Measurements from ENCODE around the gene PCSK6.

PCSK6 gene

DNA sequence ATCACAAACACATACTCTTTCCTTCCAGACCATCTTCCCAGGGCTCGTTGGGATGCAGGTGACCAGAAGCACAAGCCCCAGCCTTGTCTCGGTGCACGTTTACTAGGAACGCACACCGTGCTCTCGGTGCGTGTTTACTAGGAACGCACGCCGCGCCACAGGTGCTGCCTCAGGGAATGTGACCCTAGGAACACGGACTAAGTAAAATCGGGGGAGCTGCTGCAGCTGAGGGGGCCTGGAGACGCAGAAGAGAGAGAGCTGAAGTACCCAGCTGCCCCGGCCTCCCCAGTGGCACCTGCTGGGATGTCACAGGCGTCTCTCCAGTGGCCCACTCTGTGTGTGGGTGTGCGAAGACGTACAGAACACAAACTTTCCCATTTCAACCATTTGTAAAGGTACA lies 103.5 kb downstream of the PCSK6 start:
- TF ChIP-seq ZNF384 (IDR thresholded peaks at IDR 0.05) (no peak), L3MBTL2 (conservative IDR thresholded peaks at IDR 0.05) (no peak), ARNT (IDR thresholded peaks at IDR 0.05) (no peak), ELF4 (IDR thresholded peaks at IDR 0.05) (no peak), FOXK2 (IDR thresholded peaks at IDR 0.05) (no peak), SP1 (IDR thresholded peaks at IDR 0.05) (no peak), FOXA1 (IDR thresholded peaks at IDR 0.05) (no peak), SUZ12 (IDR thresholded peaks at IDR 0.05) (no peak), CTBP1 (IDR thresholded peaks at IDR 0.05; ENCODE audit: borderline replicate concordance) (no peak), TARDBP (IDR thresholded peaks at IDR 0.05) (no peak), BHLHE40 (IDR thresholded peaks at IDR 0.05; ENCODE audit: borderline replicate concordance) (no peak), PKNOX1 (IDR thresholded peaks at IDR 0.05) (no peak), LEF1 (IDR thresholded peaks at IDR 0.05; ENCODE audit: borderline replicate concordance) (no peak), HDGF (IDR thresholded peaks at IDR 0.05; ENCODE audit: borderline replicate concordance) (no peak), FOXM1 (IDR thresholded peaks at IDR 0.05; ENCODE audit: borderline replicate concordance) (no peak), NFRKB (IDR thresholded peaks at IDR 0.05) (no peak)
- no peak for DNase-seq (ENCODE audit: extremely low spot score)
- POLR2A ChIA-PET: no interaction called here
- CTCF ChIA-PET: no interaction called here

DNA sequence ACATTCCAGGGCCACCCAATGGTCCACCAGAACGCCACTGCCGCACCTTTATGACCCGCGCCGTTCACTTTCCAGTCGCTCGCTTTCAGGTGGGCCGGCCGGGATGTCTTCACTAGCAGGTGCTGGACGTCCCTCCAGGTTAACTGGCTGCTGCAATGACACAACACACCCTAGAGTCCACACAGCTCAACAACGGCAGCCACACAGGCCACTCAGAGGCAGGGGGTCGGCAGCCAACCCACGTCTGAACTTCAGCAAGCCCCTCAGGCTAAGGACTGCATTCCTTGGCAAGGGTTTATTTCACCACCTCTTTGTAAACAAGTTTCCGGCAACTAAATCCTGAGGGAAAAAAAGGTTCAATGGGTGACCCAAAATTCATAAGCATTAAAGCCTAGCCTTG lies 105.2 kb downstream of the PCSK6 start:
- DNase-seq (ENCODE audit: extremely low spot score): no peak
- TF ChIP-seq FOXA1 (IDR thresholded peaks at IDR 0.05): no peak
- no peak for TF ChIP-seq SUZ12 (IDR thresholded peaks at IDR 0.05)
- TF ChIP-seq L3MBTL2 (conservative IDR thresholded peaks at IDR 0.05): no peak
- no peak for TF ChIP-seq HDGF (IDR thresholded peaks at IDR 0.05; ENCODE audit: borderline replicate concordance)
- TF ChIP-seq BHLHE40 (IDR thresholded peaks at IDR 0.05; ENCODE audit: borderline replicate concordance): no peak
- TF ChIP-seq NFRKB (IDR thresholded peaks at IDR 0.05): no peak
- no peak for TF ChIP-seq FOXM1 (IDR thresholded peaks at IDR 0.05; ENCODE audit: borderline replicate concordance)
- no peak for TF ChIP-seq TARDBP (IDR thresholded peaks at IDR 0.05)
- no peak for TF ChIP-seq FOXK2 (IDR thresholded peaks at IDR 0.05)
- ChIA-PET POLR2A (no interaction called here), CTCF (no interaction called here)

GRCh38 chr15:101382544-101382943 lies 107.0 kb downstream of the PCSK6 start:
- ChIA-PET CTCF (no interaction called here), POLR2A (no interaction called here)
- TF ChIP-seq TARDBP (IDR thresholded peaks at IDR 0.05) (no peak), ARNT (IDR thresholded peaks at IDR 0.05) (no peak), BHLHE40 (IDR thresholded peaks at IDR 0.05; ENCODE audit: borderline replicate concordance) (no peak), L3MBTL2 (conservative IDR thresholded peaks at IDR 0.05) (no peak), SUZ12 (IDR thresholded peaks at IDR 0.05) (no peak), HDGF (IDR thresholded peaks at IDR 0.05; ENCODE audit: borderline replicate concordance) (no peak), NFRKB (IDR thresholded peaks at IDR 0.05) (no peak), SP1 (IDR thresholded peaks at IDR 0.05) (no peak), FOXK2 (IDR thresholded peaks at IDR 0.05) (no peak), FOXA1 (IDR thresholded peaks at IDR 0.05) (no peak), ELF4 (IDR thresholded peaks at IDR 0.05) (no peak), CTBP1 (IDR thresholded peaks at IDR 0.05; ENCODE audit: borderline replicate concordance) (no peak), LEF1 (IDR thresholded peaks at IDR 0.05; ENCODE audit: borderline replicate concordance) (no peak)
- DNase-seq (ENCODE audit: extremely low spot score): no peak

DNA sequence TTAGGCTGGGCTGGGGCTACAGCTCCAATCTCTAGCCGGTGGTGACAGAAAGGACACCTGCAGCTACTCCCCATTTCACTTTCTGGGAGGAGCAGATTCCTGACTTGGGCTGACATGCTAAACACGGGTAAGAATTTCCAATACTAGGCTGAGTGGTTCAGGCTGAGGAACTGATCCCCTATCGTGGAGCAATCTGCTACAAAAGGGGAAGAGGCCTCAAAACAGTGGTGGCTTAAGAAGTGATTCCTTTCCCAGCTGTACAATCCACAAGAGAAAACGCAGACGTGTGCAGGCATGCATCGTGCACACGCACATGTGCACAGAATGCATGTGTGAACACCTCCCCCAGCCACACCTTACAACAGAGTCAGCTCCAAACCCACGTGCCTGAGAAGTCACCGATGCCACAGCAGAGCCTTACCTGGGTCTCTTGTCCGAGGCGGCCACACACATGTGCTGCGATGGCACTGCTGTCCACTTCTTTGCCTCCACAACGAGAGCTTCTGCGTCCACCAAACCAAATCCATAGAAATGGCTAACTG lies 107.8 kb downstream of the PCSK6 start:
- no peak for DNase-seq (ENCODE audit: extremely low spot score)
- POLR2A ChIA-PET: no interaction called here
- CTCF ChIA-PET: no interaction called here
- no peak for TF ChIP-seq L3MBTL2 (conservative IDR thresholded peaks at IDR 0.05)
- TF ChIP-seq SUZ12 (IDR thresholded peaks at IDR 0.05): no peak
- no peak for TF ChIP-seq FOXA1 (IDR thresholded peaks at IDR 0.05)
- TF ChIP-seq ZNF384 (IDR thresholded peaks at IDR 0.05): no peak
- no peak for TF ChIP-seq TARDBP (IDR thresholded peaks at IDR 0.05)
- no peak for TF ChIP-seq LEF1 (IDR thresholded peaks at IDR 0.05; ENCODE audit: borderline replicate concordance)
- TF ChIP-seq FOXM1 (IDR thresholded peaks at IDR 0.05; ENCODE audit: borderline replicate concordance): no peak
- TF ChIP-seq HDGF (IDR thresholded peaks at IDR 0.05; ENCODE audit: borderline replicate concordance): no peak
- no peak for TF ChIP-seq ARNT (IDR thresholded peaks at IDR 0.05)
- TF ChIP-seq FOXK2 (IDR thresholded peaks at IDR 0.05): no peak
- no peak for TF ChIP-seq BHLHE40 (IDR thresholded peaks at IDR 0.05; ENCODE audit: borderline replicate concordance)
- TF ChIP-seq CTBP1 (IDR thresholded peaks at IDR 0.05; ENCODE audit: borderline replicate concordance): no peak
- no peak for TF ChIP-seq SP1 (IDR thresholded peaks at IDR 0.05)
- no peak for TF ChIP-seq ELF4 (IDR thresholded peaks at IDR 0.05)
- no peak for TF ChIP-seq NFRKB (IDR thresholded peaks at IDR 0.05)
- TF ChIP-seq PKNOX1 (IDR thresholded peaks at IDR 0.05): no peak

DNA sequence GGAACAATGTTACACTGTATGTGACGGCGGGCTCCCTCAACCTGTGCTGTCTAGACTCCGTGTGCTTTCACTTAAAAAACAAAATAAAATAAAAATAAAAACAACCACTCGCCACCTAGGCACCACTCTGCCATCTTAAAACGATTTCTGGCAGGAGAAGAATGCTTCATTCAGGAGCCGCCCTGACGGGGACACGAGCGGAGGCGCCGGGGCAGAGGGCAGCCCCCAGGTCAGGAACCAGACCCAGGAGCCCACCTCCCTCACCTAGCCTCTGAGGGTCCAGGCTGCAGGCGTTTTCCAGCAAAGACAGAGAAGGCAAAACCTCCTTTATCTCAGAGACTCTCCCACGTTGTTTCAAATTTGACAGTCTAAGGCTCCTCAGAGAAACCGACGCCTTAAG lies 109.4 kb downstream of the PCSK6 start:
- no peak for DNase-seq (ENCODE audit: extremely low spot score)
- TF ChIP-seq NFRKB (IDR thresholded peaks at IDR 0.05) (no peak), ELF4 (IDR thresholded peaks at IDR 0.05) (no peak), LEF1 (IDR thresholded peaks at IDR 0.05; ENCODE audit: borderline replicate concordance) (no peak), BHLHE40 (IDR thresholded peaks at IDR 0.05; ENCODE audit: borderline replicate concordance) (no peak), FOXA1 (IDR thresholded peaks at IDR 0.05) (no peak), ARNT (IDR thresholded peaks at IDR 0.05) (no peak)
- POLR2A ChIA-PET: no interaction called here
- CTCF ChIA-PET: no interaction called here

DNA sequence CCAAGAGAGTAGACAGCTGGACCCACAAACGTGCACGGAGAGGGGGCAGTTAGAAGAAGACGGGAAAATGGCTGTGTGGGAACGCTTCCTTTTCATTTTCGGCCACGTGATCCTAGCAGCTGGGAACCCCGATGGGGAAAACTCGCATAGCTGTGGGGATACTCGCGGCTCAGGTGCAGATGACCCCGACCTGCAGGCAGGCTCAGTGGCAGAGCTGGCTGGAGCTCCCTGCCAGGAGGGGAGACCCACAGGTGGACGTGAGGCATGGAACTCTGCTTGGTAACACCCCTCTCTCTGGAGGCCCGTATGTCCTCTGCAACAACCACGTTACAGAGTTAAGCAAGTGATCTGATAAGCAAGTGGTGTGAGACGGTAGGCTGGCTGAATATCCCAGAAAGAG lies 109.9 kb downstream of the PCSK6 start:
- DNase-seq (ENCODE audit: extremely low spot score): no peak
- CTCF ChIA-PET: no interaction called here
- TF ChIP-seq FOXM1 (IDR thresholded peaks at IDR 0.05; ENCODE audit: borderline replicate concordance) (no peak), NFRKB (IDR thresholded peaks at IDR 0.05) (no peak), ZNF384 (IDR thresholded peaks at IDR 0.05) (no peak)

GRCh38 chr15:101378879-101379278 lies 110.6 kb downstream of the PCSK6 start:
- no peak for TF ChIP-seq LEF1 (IDR thresholded peaks at IDR 0.05; ENCODE audit: borderline replicate concordance)
- TF ChIP-seq NFRKB (IDR thresholded peaks at IDR 0.05): no peak
- TF ChIP-seq SUZ12 (IDR thresholded peaks at IDR 0.05): no peak
- TF ChIP-seq FOXM1 (IDR thresholded peaks at IDR 0.05; ENCODE audit: borderline replicate concordance): no peak
- no peak for TF ChIP-seq FOXK2 (IDR thresholded peaks at IDR 0.05)
- no peak for TF ChIP-seq ZNF384 (IDR thresholded peaks at IDR 0.05)
- TF ChIP-seq HDGF (IDR thresholded peaks at IDR 0.05; ENCODE audit: borderline replicate concordance): no peak
- no peak for TF ChIP-seq PKNOX1 (IDR thresholded peaks at IDR 0.05)
- no peak for TF ChIP-seq L3MBTL2 (conservative IDR thresholded peaks at IDR 0.05)
- TF ChIP-seq SP1 (IDR thresholded peaks at IDR 0.05): no peak
- TF ChIP-seq ARNT (IDR thresholded peaks at IDR 0.05): no peak
- TF ChIP-seq BHLHE40 (IDR thresholded peaks at IDR 0.05; ENCODE audit: borderline replicate concordance): no peak
- TF ChIP-seq CTBP1 (IDR thresholded peaks at IDR 0.05; ENCODE audit: borderline replicate concordance): no peak
- TF ChIP-seq FOXA1 (IDR thresholded peaks at IDR 0.05): no peak
- no peak for TF ChIP-seq TARDBP (IDR thresholded peaks at IDR 0.05)
- no peak for TF ChIP-seq ELF4 (IDR thresholded peaks at IDR 0.05)
- ChIA-PET POLR2A (no interaction called here), CTCF (no interaction called here)
- no peak for DNase-seq (ENCODE audit: extremely low spot score)

More for the DNA sequence above, 109.9 kb downstream of the PCSK6 start:
- POLR2A ChIA-PET: no interaction called here
